SH-SY5Y (cell line): ENCODE results near the gene PTPN3.

ENCODE experiments used
- GATA2 ChIP-seq: IDR thresholded peaks from 2 replicates; pipeline ENCODE4 v1.6.1; 2011; ENCODE audit warnings: mild to moderate bottlenecking, low read depth, low read length
- GATA3 ChIP-seq: IDR thresholded peaks from 2 replicates; pipeline ENCODE4 v1.6.1; 2011; ENCODE audit warnings: low read depth, mild to moderate bottlenecking, low read length, moderate library complexity

DNA sequence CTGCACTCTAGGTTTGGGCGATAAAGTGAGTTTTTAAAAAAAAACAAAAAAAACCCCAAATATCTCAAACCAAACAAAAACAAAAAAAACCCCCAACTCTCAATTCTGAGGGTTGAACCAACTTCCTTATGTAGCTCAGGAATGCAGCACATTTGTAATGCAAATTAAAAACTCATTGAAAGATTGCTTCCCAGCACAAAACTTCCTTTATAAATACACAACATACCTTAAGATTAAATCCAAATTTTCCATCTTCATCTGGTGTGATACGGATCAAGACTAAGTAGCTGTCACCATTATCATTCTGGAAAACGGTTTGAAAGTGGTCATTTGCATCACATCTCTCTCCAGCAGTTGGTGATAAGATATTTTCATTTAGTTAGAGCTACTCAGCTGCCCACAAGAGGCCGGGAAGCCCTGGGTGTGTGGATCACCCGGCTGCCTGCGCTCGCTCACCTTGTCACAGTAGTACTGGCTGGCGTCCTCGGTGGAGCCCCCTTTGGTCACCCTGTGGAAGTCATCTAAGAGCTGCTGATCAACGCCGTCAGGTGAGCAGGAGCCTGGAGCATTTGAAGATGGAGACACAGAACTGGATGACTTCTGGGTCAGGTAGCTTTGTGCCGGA is 88.2 kb downstream of the PTPN3 start:
- TF ChIP-seq GATA2 (no peak), GATA3 (no peak)
